HG02884 (cell line): ENCODE results near the gene SPATA19.

ENCODE experiments used
- ATAC-seq: cut with Tn5 transposase; IDR thresholded peaks from one replicate; pipeline ENCODE4 v1.9.1; 2021; ENCODE audit warnings: mild to moderate bottlenecking, moderate library complexity; ENCODE audit not compliant: unreplicated experiment

Gene SPATA19

DNA sequence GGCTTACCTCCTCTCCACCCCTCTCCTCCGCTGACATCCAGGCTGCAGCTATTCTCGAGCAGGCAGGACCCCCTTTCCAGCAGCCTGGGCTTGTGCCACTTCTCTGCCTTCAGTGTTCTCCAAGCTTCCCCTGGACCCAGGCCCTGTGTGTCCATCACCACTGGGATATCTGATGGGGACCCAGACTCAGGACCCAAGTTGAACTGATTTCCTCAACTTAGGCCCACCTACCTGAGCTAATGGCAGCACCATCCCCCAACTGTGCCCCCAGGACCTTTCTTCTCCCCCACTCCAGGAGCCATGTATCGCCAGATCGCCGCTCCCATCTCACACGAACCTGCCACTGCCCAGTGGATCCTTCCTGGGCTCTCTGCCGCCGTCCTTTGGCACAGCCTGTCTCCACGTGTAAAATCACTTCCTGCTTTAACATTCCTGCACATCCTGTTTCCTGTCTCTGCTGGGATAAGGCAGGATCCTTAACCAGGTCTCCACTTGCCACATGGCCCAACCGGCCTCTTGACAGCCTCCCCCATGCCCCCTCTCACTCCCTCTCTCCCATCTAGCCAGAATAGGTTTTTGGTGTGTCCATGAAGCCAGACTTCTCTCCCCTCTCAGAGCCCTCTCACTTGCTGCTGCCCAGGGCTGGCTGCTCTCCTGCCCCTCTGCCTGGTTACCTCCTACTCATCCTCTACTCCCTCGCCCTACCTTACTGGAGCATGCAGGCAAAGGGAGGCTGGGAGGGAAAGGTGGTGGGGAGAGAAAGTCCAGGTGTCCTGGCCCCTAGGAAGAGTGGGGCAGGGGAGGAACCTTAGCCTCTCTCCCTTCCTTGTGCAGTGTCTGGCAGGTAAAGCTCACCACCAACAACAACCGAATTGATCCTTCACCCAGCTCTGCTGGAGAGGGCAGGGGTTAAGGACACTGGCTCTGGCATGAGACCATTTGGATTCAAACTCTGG is 9.4 kb downstream of the SPATA19 start:
- peak; percentile 4 for ATAC-seq

DNA sequence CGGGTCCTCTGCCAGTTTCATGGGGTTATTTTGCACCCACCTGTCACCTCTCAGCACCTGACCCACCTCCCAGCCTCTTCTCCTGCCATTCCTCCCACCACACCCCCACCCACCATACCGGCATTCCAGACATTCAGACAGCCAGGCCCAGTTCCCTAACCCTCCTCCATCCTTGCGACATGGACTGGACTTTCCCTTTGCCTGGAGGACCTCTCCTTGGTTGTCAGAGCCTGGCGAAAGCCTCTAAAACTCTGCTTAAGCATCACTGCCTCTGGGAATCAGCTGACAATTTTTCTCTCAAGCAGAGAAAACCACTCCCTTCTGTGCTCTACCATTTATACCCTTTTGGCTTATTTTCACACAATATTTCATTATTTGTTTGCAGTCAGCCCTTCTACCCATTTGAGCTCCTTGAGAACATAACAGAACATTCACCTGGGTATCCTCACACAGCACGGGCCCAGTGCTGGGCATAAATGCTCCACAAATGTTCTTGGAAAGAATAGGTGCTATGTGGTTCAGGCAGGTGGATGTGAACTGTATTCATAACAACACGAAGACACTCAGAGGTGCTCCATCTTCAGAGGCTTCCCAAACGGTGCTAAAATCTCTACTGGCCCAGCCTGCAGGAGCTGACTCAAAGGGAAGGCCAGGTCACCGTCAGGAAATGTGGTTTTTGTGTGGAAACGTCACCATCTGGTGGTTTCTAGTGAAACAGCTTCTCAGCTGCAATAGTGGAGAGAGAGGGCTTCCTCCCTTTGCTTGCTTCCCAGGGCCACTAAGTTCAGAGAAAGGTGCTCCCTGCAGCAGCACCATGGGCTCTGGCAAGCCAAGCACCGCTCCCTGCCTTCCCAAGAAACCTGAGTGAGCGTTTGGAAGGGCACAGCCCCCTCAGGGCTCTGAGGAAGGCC is 10.4 kb downstream of the SPATA19 start:
- ATAC-seq: peak; percentile 92

DNA sequence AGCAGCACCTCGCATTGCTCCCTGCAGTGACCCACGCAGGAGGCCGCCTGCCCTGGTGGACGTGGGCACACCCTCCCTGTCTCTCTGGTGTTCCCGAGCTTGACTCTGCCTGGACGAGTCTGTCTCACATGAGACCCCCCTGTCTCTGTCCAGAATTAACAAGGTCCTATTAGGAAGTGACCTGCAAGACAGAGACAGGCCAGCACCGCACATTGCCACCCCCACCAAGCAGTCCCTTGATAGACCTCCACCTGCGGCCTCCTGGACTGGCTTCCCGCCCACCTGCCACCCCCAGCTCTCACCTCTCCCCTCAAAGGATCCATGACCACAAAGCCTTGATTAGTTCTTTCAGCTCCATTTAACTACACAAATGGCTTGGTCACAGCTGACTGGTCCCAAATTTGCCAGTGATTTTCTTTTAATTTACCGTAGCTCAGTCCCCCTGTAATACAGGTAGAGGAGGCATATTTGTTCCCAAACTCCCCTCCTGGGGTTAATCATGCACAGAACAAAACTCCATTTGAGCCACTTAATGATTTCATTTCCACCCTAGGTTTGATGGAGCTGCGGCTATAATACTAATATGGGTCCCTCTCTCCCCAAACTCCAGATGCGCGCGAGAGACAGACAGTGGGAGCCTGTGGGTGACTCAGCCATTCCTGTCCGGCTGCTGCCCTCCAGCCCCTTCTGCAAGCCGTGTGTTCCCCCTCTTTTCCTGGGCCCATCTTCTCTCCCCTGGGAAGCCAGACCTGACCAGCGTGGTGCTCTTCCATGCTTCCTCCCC is 11.2 kb downstream of the SPATA19 start:
- ATAC-seq: no peak

DNA sequence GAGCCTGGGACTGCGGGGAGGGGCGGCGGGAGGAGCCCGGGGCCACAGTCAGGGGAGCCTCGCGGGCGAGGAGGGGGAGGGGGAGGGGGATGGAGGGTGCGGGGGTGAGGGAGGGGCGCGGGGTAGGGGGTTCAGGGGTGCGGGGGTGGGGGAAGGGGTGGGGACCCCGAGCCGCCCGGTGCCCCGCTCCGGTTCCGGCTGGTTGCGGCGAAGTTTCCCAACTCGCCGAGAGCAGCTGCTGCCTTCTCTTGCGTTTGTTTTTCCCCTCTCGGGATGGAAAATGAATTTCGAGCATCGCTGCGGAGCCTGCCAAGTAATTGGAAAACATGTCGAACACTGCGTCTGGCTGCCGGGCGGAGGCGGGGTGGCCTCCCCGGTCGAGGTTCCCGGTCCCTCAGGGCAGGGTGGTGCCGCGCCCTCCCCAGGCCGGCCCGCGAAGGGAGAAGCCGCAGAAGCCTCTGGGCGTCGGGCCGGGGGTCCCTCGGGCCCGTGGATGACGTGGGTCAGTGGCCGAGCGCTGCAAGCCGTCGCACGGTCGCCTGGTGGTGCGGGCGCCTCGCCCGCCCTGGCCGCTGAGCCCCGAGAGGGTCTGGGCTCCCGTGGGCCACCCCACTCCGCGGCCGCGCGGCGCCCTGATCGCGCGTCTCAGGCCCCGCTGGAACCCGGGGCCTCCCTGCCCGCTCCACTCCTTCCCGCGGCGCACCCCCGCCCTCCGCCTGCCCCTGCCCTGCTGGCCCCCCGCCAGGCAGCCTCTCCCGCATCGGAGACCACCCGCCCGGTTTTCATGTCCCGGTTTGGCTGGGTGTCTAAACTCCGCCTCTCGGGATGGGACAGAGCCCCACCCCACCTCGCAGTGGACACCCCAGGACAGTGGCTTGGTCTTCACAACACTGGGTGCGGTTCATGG is 12.1 kb downstream of the SPATA19 start:
- no peak for ATAC-seq

DNA sequence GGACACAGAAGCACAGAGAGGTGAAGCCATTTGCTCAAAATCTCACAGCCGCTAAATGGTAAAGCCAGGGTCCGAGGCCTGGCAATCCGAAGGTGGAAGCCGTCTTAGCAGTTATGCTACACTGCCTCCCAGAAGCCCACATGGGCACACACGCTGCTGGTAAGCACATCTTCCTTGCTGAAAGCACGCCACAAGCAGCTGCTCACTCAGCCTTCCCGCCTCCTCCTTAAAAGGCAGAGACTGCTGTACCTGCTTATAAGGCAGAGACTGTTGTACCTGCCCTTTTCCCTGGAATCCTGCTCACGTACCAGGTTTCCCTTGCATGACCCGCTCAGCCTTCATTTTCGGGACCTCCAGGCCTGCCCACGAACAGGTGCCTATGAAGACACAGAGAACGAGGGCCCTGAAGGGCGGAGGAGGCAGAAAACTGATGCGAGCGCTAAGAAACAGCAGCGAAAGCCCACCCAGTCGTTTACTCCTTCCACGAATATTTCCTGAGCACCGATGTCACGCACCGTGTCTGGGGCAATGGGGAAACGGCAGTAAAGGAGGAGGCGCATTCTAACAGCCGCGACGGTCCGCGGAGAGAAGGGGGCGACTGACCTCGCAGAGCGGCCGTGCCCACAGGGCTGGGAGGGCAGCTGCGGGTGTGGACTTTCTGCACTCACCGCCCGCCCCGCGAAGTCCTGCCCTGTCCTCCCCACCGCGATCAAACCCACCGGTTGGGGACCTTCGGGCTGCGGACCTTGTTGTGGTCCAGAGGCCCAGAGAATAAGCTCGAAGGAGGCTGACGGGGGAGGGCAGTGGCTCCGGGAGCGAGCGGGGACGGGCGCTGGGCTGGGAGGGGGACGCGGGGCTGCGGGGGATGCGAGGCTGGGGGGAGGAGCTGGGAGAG is 13.0 kb downstream of the SPATA19 start:
- no peak for ATAC-seq

DNA sequence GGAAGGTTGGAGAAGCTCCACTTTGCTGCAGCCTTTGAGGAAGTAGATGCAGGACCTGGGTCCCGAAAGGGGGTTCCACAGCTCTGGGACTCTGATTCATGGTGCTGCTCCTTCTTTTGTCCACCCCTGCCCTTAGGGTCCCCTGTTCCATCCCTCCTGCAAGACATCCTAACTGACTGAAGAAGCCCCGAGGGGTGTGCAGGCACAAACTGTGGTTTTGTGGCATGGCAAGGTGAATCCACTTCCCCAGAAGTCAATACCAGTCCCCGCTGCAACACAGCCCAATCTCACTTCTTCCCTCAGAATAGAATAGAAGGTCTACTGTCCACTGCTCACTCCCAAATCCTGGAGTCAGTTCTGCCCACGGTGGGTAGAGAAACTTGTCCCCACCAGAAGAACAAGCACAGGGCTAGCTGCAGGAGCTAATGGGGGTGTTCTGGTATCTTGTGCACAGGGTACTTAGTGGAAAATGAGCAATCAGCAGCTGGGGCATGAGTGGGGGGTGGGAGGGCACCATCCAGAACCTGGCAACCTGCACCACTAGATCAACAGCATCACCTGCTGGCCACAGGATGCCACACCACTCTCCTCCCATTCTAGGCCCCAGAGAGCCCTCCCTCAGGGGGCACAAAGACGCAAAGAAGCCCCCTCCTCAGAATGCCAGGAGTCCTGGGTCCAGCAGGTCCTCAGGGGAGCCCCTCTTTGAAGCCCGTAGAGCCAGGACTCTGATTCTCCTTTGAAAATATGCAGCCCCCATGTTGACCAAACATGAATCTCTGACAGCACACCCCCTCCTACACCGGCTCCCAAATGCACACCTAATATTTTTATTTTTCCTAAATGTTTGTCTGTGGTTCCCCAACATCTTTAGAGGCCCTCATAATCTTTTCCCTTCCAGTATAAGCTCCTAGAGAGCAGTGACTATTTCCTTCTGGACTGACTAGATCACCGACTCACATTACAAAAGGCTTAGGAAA is 14.1 kb downstream of the SPATA19 start:
- no peak for ATAC-seq

DNA sequence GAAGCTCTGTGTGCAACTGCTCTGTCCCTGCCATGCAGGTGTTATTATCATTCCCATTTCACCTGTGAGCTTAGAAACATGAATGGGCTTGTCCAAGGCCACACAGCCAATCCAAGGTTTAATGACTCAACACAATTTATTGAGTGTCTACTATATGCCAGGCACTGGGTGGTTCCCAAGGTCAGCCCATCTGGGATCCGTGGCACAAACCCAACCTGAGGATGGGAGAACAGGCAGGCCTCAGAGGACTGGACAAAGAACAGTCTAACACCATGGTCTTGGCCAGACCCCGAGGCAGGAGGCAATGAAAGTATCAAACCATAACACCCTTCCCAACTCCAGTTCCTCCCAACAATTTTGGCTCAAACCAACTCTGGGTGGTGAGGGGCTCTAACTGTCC is 15.7 kb downstream of the SPATA19 start:
- ATAC-seq: no peak

DNA sequence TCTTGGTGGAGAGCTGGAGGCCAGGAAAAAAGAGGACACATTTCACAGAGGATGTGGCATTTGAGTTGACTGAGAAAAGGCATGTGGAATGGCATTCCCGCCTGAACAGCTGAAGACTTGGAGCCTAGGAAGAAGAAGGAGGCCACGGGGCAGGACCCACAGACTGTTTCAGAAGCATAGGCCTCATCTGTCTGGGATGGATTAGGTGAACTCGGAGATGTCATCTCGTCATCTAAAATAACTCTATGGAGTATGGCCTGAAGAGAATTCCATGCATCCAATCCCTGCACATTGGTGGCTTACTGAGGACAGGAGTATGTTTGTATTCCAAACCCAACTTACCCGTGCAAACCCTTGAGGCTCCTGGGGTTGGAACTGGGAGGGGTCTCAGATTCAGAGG is 16.4 kb downstream of the SPATA19 start:
- no peak for ATAC-seq

DNA sequence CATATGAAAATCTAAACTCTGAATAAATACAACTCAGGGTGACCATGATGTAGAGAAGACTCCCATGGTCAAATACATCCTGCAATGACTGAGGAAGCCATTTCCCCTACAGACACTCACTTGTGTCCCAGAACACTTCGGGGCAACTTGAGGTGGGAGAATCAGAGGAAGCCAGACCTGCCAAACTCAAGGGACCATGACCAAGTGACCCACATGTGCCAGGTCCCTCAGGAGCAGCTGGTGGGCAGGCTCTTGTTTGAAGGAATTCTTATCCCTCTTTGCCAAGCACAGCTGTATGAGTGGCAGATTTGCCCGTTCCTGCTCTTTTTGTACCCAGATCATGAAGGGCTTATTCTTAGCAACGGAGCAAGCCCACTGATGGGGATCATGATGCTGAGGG is 17.8 kb downstream of the SPATA19 start:
- no peak for ATAC-seq

DNA sequence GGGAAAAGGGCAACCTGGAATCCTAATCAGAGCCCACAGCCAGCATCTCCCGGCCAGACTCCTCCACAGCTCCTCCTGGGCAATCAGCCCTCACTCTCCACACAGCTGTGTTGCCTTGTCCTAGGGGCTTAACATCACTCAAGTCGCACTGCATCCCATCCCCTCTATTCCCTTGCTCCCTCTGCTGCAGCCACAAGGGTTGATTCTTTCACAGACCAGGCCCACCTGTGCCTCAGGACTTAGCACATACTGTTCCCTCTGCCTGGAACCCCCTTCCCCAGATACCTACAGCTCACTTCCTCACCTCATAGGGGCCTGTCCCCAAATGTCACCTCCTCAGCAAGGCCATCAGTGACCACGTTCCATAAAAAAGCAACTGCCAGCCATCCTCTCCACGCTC is 18.4 kb downstream of the SPATA19 start:
- ATAC-seq: no peak

DNA sequence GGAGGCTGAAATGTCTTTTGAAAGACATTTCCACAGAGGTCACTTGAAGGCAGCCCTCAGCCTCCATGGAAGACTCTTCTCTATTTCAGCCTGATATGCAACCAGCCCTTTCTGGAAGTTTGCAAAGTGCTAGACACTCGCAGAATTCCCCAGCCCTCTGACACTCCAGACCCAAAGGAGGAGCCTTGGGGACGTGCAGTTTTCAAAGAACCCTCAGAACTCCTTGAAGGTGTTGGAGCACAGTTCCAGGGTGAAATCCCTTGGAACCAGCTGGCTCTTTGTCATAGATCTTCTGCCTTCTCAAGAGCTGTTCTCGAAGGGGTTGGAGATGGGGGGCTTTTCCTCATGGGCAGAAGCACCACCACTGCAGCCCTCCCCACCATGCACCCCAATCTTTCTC is 19.6 kb downstream of the SPATA19 start:
- ATAC-seq: no peak

DNA sequence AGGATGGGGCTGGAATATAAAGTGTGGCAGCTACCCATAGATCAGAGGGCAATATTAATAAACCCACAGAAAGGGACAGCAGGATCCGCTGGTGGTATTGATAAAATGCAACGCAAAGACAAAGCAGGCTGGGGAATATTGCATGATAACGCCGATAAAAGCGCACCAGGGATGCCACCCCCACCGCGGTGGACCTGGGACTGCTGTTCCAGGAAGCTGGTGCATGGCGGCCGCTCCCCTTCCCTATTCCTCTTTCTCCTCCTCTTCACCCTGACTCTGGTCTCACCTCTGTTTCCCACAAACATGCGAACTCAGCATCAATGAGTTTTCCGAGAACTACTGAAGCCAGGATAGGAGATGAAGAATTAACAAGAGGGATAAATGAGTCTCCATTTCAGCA is 20.2 kb downstream of the SPATA19 start:
- ATAC-seq: no peak

DNA sequence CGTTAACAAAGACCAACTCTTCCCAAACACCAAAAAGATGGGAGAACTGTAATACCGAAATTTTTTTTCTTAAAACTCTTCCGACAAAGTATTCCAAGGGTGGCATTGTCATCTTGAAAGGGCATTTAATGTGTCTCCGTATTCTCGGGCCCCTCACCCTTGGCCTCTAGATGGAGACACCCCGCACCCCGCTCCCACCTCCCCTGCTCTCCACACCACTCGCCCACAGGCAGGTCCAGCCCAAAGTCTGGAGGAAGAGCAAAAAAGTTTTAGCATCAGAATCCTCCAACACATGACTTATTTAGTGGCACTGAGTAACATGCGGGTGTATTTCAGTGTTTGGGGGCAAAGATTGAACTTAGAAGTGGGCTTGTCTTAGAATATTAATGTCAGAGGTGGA is 20.7 kb downstream of the SPATA19 start:
- ATAC-seq: no peak

DNA sequence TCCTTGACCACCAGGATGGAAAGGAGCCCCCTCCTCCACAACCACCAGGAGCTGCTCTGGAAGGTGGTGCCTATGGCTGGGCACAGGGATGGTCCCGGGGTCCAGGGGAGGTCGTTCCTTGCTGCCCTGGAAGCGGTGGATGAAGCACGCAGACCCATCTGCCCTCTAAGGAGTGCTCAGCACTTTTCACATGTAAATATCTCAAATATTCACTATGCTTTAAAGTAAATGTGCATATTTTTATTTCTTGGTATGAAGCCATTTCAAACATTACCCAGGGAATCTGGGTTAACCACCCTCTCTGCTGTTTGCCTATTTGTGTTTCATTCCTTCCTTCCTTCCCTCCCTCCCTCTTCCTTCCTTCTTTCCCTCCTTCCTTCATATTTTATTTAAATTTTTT is 21.7 kb downstream of the SPATA19 start:
- no peak for ATAC-seq

DNA sequence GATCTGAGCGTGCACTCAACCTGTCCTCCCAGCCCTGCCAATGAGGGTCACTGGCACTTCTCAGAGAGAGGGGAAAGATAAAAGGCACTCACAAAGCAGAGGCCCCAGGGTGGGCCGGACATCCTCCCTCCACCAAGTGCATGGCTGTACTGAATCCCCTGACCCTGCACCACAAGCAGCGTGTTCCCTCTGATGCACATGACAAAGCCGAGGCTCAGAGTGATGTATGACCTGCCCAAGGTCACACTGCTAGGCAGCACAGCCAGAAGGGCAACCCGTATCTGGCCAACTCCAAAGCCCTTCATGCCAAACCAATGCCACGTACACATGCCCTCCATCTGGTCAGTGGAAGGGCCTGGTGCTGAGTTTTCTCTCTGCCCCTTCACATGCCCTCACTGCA is 22.1 kb downstream of the SPATA19 start:
- ATAC-seq: no peak

DNA sequence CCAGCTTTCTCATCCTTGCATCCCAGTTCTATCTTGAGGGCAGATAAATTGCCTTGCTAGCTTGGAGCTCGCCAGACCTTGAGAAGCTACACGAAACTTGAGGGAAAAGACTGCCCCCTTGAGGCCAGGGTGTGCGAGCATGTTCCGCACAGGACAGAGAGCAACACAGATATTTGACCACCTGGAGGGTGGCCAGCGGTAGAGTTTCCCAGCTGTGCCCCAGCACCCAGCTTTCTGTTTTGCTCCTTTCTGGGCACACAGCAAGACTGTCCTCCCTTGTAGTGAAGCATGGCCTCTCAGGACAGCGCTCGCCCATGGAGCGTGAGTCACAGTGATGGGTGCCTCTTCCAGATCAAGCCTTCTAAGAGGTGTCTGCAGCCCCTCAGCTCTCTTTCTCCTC is 23.5 kb downstream of the SPATA19 start:
- peak; percentile 66 for ATAC-seq

DNA sequence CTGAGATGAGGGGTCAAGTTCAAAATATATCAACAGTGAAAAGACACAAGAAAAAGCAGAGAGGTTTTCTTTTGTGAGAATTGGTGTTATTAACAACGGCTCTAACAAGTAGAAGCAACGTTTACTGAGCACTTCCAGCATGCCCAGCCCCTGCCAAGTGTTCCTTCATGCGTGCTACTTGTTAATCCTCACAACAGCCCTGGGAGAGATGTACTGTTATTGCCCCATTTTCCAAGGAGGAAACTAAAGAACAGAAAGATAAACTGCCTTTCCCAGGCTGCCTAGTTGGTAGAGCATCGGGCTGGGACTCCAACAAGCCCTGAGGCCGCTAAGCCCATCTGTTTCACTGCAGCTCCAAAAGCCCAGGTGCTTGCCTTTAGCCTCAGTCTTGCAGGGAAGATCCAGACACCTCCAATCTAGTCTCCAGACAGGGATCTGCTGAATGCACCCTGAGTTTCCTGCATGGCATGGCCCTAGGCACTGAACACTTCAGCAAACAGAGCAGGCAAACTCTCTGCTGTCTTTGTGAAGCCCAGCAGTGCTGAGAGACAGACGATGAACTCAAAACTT is 25.5 kb downstream of the SPATA19 start:
- ATAC-seq: no peak
